Muscle layer of colon (tissue), 2 donors: ENCODE data around the gene KSR2.

ENCODE experiments used
- H3K27ac ChIP-seq: one replicate; pipeline ENCODE4 v1.7.0; 2013; ENCODE audit warnings: low read depth, mild to moderate bottlenecking, low read length, moderate library complexity
- H3K27me3 ChIP-seq, 2 donors: one replicate each; pipeline ENCODE4 v1.7.0; 2013; ENCODE audit warnings: low read length in 2 of 2, mild to moderate bottlenecking in 2 of 2; ENCODE audit not compliant: insufficient read depth in 2 of 2, control insufficient read depth in 1 of 2
- H3K36me3 ChIP-seq: one replicate; pipeline ENCODE4 v1.7.0; 2013; ENCODE audit warnings: mild to moderate bottlenecking, low read length; ENCODE audit not compliant: insufficient read depth
- H3K4me1 ChIP-seq: one replicate; pipeline ENCODE4 v1.7.0; 2013; ENCODE audit warnings: mild to moderate bottlenecking, low read length; ENCODE audit not compliant: insufficient read depth
- H3K4me3 ChIP-seq, 2 donors: one replicate each; pipeline ENCODE4 v1.7.0; 2013; ENCODE audit warnings: low read length in 2 of 2, low read depth in 1 of 2, mild to moderate bottlenecking in 1 of 2, moderate library complexity in 1 of 2
- H3K9ac ChIP-seq: one replicate; pipeline ENCODE4 v1.7.0; 2013; ENCODE audit warnings: low read length
- H3K9me3 ChIP-seq: one replicate; pipeline ENCODE4 v1.7.0; 2013; ENCODE audit warnings: mild to moderate bottlenecking, low read length
- donor health status: abdominal sarcoma.
- donor health status: Adenocarcinoma of cecum.

Gene KSR2

GRCh38 chr12:117498880-117499279 is 469.9 kb downstream of the KSR2 start:
- Histone ChIP-seq H3K4me1 (no peaks in the 10 kb centered on the region), H3K4me3 (no peak overlapping the region), H3K9me3 (no peaks in the 10 kb centered on the region)

GRCh38 chr12:117498256-117498655 is 470.5 kb downstream of the KSR2 start:
- Histone ChIP-seq H3K4me3 (no peak overlapping the region), H3K27me3 (no peaks in the 10 kb centered on the region), H3K27ac (no peak overlapping the region), H3K9me3 (no peaks in the 10 kb centered on the region), H3K36me3 (no peaks in the 10 kb centered on the region), H3K4me1 (no peaks in the 10 kb centered on the region), H3K9ac (no peak overlapping the region)

More at GRCh38 chr12:117498880-117499279, 469.9 kb downstream of the KSR2 start:
- no peak overlapping the region for H3K27ac ChIP-seq
- no peak overlapping the region for H3K9ac ChIP-seq
- no peaks in the 10 kb centered on the region for H3K36me3 ChIP-seq
- no peaks in the 10 kb centered on the region for H3K27me3 ChIP-seq

GRCh38 chr12:117497407-117497806 is 471.4 kb downstream of the KSR2 start:
- no peak overlapping the region for H3K9ac ChIP-seq

GRCh38 chr12:117494833-117495655 is 473.7 kb downstream of the KSR2 start:
- H3K9me3 ChIP-seq, result no peaks in the 10 kb centered on the region
- no peak overlapping the region for H3K27ac ChIP-seq
- H3K9ac ChIP-seq, result no peak overlapping the region
- H3K4me3 ChIP-seq, result no peak overlapping the region
- no peaks in the 10 kb centered on the region for H3K27me3 ChIP-seq
- H3K4me1 ChIP-seq, result no peaks in the 10 kb centered on the region
- no peaks in the 10 kb centered on the region for H3K36me3 ChIP-seq

More at GRCh38 chr12:117497407-117497806, 471.4 kb downstream of the KSR2 start:
- Histone ChIP-seq H3K27me3 (no peaks in the 10 kb centered on the region), H3K4me3 (no peak overlapping the region), H3K27ac (no peak overlapping the region), H3K9me3 (no peaks in the 10 kb centered on the region), H3K4me1 (no peaks in the 10 kb centered on the region), H3K36me3 (no peaks in the 10 kb centered on the region)

- no peak overlapping the region for H3K27ac ChIP-seq
Observed at GRCh38 chr12:117491711-117492110, 477.1 kb downstream of the KSR2 start.

GRCh38 chr12:117490130-117490529 is 478.7 kb downstream of the KSR2 start:
- no peaks in the 10 kb centered on the region for H3K4me1 ChIP-seq
- H3K27me3 ChIP-seq, result no peaks in the 10 kb centered on the region
- H3K9me3 ChIP-seq, result no peaks in the 10 kb centered on the region
- no peaks in the 10 kb centered on the region for H3K36me3 ChIP-seq
- no peak overlapping the region for H3K9ac ChIP-seq
- H3K4me3 ChIP-seq, result no peak overlapping the region
- H3K27ac ChIP-seq, result no peak overlapping the region

More at GRCh38 chr12:117491711-117492110, 477.1 kb downstream of the KSR2 start:
- H3K36me3 ChIP-seq, result no peaks in the 10 kb centered on the region
- H3K9ac ChIP-seq, result no peak overlapping the region
- H3K27me3 ChIP-seq, result no peaks in the 10 kb centered on the region
- no peak overlapping the region for H3K4me3 ChIP-seq
- H3K4me1 ChIP-seq, result no peaks in the 10 kb centered on the region
- H3K9me3 ChIP-seq, result no peaks in the 10 kb centered on the region

- no peak overlapping the region for H3K4me3 ChIP-seq
- no peaks in the 10 kb centered on the region for H3K4me1 ChIP-seq
- no peak overlapping the region for H3K9ac ChIP-seq
- no peak overlapping the region for H3K27ac ChIP-seq
- H3K27me3 ChIP-seq, result no peaks in the 10 kb centered on the region
- H3K36me3 ChIP-seq, result no peaks in the 10 kb centered on the region
- H3K9me3 ChIP-seq, result no peaks in the 10 kb centered on the region
Observed at GRCh38 chr12:117489671-117490070, 479.1 kb downstream of the KSR2 start.

- Histone ChIP-seq H3K36me3 (no peaks in the 10 kb centered on the region), H3K9me3 (no peaks in the 10 kb centered on the region), H3K4me3 (no peak overlapping the region), H3K27me3 (no peaks in the 10 kb centered on the region), H3K4me1 (no peaks in the 10 kb centered on the region), H3K27ac (no peak overlapping the region), H3K9ac (no peak overlapping the region)
Observed at GRCh38 chr12:117486840-117487659, 481.7 kb downstream of the KSR2 start.

- no peak overlapping the region for H3K9ac ChIP-seq
- H3K36me3 ChIP-seq, result no peaks in the 10 kb centered on the region
- no peak overlapping the region for H3K4me3 ChIP-seq
- no peak overlapping the region for H3K27ac ChIP-seq
- no peaks in the 10 kb centered on the region for H3K9me3 ChIP-seq
- H3K4me1 ChIP-seq, result no peaks in the 10 kb centered on the region
- H3K27me3 ChIP-seq, result no peaks in the 10 kb centered on the region
Observed at GRCh38 chr12:117485984-117486839, 482.6 kb downstream of the KSR2 start.

GRCh38 chr12:117484901-117485300 is 483.9 kb downstream of the KSR2 start:
- no peak overlapping the region for H3K4me3 ChIP-seq
- H3K9me3 ChIP-seq, result no peaks in the 10 kb centered on the region
- no peaks in the 10 kb centered on the region for H3K27me3 ChIP-seq
- no peaks in the 10 kb centered on the region for H3K36me3 ChIP-seq
- no peak overlapping the region for H3K27ac ChIP-seq
- H3K4me1 ChIP-seq, result no peaks in the 10 kb centered on the region
- H3K9ac ChIP-seq, result no peak overlapping the region

- Histone ChIP-seq H3K4me1 (no peaks in the 10 kb centered on the region), H3K4me3 (no peak overlapping the region), H3K27ac (no peak overlapping the region), H3K36me3 (no peaks in the 10 kb centered on the region), H3K27me3 (no peaks in the 10 kb centered on the region), H3K9ac (no peak overlapping the region), H3K9me3 (no peaks in the 10 kb centered on the region)
Observed at GRCh38 chr12:117483501-117483900, 485.3 kb downstream of the KSR2 start.
